NCI-H748 (cell line): Measurements from ENCODE around the gene RTN3.
A peak's percentile ranks its signal among the peaks of the same experiment; 100 is the strongest.
"Not testable (repeated sequence)": the region's sequence is repeated elsewhere in the genome, so short reads cannot be mapped to it uniquely, and the experiment has no call there.

Source experiments
- DNase-seq: peaks from one replicate; lab custom pipeline; 2025; ENCODE audit not compliant: unreplicated experiment; lab: John Stamatoyannopoulos, UW

Gene RTN3

GRCh38 chr11:63681321-63682065 lies at the start of gene RTN3:
Gene RTN3, plus strand, starts transcription at chr11:63681500. Its CDS starts 137 bp downstream, at chr11:63681637.
- peak; percentile 99 for DNase-seq

- DNase-seq = peak; percentile 52
Measured at GRCh38 chr11:63635762-63636465, 45.4 kb upstream of the RTN3 start.

- not testable (repeated sequence) for DNase-seq
Measured at GRCh38 chr11:63638436-63638835, 42.9 kb upstream of the RTN3 start.

GRCh38 chr11:63639199-63639832 lies 42.0 kb upstream of the RTN3 start:
- no peak for DNase-seq

- DNase-seq = no peak
Measured at GRCh38 chr11:63641727-63642126, 39.6 kb upstream of the RTN3 start.

GRCh38 chr11:63643205-63643604 lies 38.1 kb upstream of the RTN3 start:
- DNase-seq = no peak

- DNase-seq = no peak
Measured at GRCh38 chr11:63652671-63653070, 28.6 kb upstream of the RTN3 start.

GRCh38 chr11:63660972-63661371 lies 20.3 kb upstream of the RTN3 start:
- DNase-seq = no peak

GRCh38 chr11:63663809-63664208 lies 17.5 kb upstream of the RTN3 start:
- no peak for DNase-seq

GRCh38 chr11:63666874-63667273 lies 14.4 kb upstream of the RTN3 start:
- DNase-seq = no peak

GRCh38 chr11:63667995-63668795 lies 13.1 kb upstream of the RTN3 start:
- DNase-seq = no peak

- DNase-seq = no peak
Measured at GRCh38 chr11:63670096-63670432, 11.2 kb upstream of the RTN3 start.

GRCh38 chr11:63670433-63671321 lies 10.6 kb upstream of the RTN3 start:
- DNase-seq = peak; percentile 79

GRCh38 chr11:63671322-63672155 lies 9.8 kb upstream of the RTN3 start, which contains the start of gene ATL3:
Gene ATL3, minus strand, starts transcription at chr11:63671376. Its CDS starts 41 bp downstream, at chr11:63671335.
- peak; percentile 98 for DNase-seq

GRCh38 chr11:63672156-63672463 lies 9.2 kb upstream of the RTN3 start:
- no peak for DNase-seq

GRCh38 chr11:63672936-63673539 lies 8.3 kb upstream of the RTN3 start:
- DNase-seq = no peak

GRCh38 chr11:63673579-63673978 lies 7.7 kb upstream of the RTN3 start:
- DNase-seq = no peak

GRCh38 chr11:63680834-63681320 lies 423 bp upstream of the RTN3 start:
- peak; percentile 75 for DNase-seq
